ENCODE data around the gene ZNF385C. TPM values are rescaled to one million over a fixed set of nuclear protein-coding genes. Genes with fewer than 3 reads are reported as not detected.
A peak's percentile ranks its signal among the peaks of the same experiment; 100 is the strongest.

The ZNF385C gene
- total RNA-seq, 1 experiment from 2014 or later, result 2.8 TPM

DNA sequence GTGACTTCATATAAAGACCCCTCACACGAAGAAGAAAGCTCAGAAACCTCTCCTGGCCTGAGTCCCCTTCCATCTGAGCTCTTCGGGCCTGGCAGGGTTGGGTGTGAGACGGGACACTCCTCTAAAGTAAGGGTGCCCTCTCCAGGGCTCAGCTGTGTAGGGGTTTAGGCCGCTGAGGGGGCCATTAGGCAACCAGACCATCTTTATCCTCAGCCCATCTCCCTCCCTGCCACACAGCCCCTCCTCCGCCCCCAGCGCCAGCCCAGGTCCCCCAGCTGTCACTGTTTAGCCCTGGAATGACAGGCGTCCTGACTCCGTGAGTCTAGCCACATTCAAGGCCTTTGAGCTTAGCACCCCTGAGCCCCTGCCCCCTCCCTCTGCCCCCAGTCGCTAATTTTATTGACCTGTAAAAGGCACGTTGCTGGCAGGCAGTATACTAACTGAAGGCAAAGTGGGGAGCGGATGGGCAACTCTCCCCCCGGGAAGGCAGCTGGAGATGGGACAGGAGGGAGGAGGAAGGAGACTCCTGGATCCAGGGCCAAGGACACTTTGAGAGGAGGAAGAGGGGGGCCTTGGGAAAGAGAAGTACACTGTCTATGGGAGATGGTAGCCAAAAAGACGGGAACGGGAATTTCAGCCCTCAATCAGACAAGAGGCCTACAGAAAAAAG is 592 bp upstream of the ZNF385C start:
- H3K27me3 ChIP-seq (ENCODE audit: insufficient read depth, low read length), result peaks cover 12% of the 10 kb centered on the region; the same call in 1 of the 2 replicates
- H3K23ac ChIP-seq (ENCODE audit: insufficient read length, low read depth, low read length), result no peak overlapping the region
- H3K27me3 Mint-ChIP-seq (ENCODE audit: low read depth), result peaks cover 37% of the 10 kb centered on the region
- H3K4me2 ChIP-seq (ENCODE audit: insufficient read depth, insufficient read length, low read length), result peak overlapping the region; percentile 24
- H3K14ac ChIP-seq (ENCODE audit: insufficient read depth, low read length), result no peak overlapping the region
- no peaks in the 10 kb centered on the region for H4K20me1 ChIP-seq (ENCODE audit: control insufficient read depth, insufficient read depth, insufficient read length)
- no peak overlapping the region for H4K91ac ChIP-seq (ENCODE audit: insufficient read length, low read depth, low read length)
- no CpG with 5 or more reads among the region's 14 CpGs for WGBS (ENCODE audit: extremely low coverage, insufficient read length, low lambda C conversion rate)
- H3K4me3 Mint-ChIP-seq, result peak overlapping the region in 1 of 2 experiments; percentile 53; a peak in 2 of 5 replicates
- TF ChIP-seq, protein P1, sequence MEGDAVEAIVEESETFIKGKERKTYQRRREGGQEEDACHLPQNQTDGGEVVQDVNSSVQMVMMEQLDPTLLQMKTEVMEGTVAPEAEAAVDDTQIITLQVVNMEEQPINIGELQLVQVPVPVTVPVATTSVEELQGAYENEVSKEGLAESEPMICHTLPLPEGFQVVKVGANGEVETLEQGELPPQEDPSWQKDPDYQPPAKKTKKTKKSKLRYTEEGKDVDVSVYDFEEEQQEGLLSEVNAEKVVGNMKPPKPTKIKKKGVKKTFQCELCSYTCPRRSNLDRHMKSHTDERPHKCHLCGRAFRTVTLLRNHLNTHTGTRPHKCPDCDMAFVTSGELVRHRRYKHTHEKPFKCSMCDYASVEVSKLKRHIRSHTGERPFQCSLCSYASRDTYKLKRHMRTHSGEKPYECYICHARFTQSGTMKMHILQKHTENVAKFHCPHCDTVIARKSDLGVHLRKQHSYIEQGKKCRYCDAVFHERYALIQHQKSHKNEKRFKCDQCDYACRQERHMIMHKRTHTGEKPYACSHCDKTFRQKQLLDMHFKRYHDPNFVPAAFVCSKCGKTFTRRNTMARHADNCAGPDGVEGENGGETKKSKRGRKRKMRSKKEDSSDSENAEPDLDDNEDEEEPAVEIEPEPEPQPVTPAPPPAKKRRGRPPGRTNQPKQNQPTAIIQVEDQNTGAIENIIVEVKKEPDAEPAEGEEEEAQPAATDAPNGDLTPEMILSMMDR (conservative IDR thresholded peaks at IDR 0.05), result no peak
- H3K79me2 ChIP-seq (ENCODE audit: insufficient read depth, low read length), result no peaks in the 10 kb centered on the region
- H3K4me1 Mint-ChIP-seq, result peaks cover 25 to 32% of the 10 kb centered on the region in 2 experiments
- H2AFZ ChIP-seq (ENCODE audit: low read length), result no peak overlapping the region
- no peak overlapping the region for H3K56ac ChIP-seq (ENCODE audit: insufficient read length, low read depth, low read length)
- no peaks in the 10 kb centered on the region for H3K9me3 Mint-ChIP-seq
- no peaks in the 10 kb centered on the region for H3K4me1 ChIP-seq (ENCODE audit: insufficient read depth, low read length)
- H3K36me3 Mint-ChIP-seq (ENCODE audit: insufficient read depth in 1 of 3, low read depth in 3 of 3), result no peaks in the 10 kb centered on the region
- H3K4ac ChIP-seq (ENCODE audit: low read depth, low read length), result no peak overlapping the region
- H4K8ac ChIP-seq (replicated peaks; ENCODE audit: insufficient read length, low read depth, low read length), result no peak overlapping the region
- H2BK120ac ChIP-seq (ENCODE audit: low read depth, low read length, poor library complexity, severe bottlenecking), result no peak overlapping the region
- H3K23me2 ChIP-seq (ENCODE audit: insufficient read length, low read depth, low read length, poor library complexity, severe bottlenecking), result peaks cover 9% of the 10 kb centered on the region
- H3K9ac ChIP-seq (ENCODE audit: extremely low read depth, insufficient read length, low read length), result no peak overlapping the region
- no peak overlapping the region for H2BK20ac ChIP-seq (ENCODE audit: low read depth, low read length, poor library complexity, severe bottlenecking)
- H2BK15ac ChIP-seq (ENCODE audit: low read depth, low read length), result no peak overlapping the region
- no peak overlapping the region for H3K27ac ChIP-seq (ENCODE audit: insufficient read length, low read depth, low read length)
- no peak overlapping the region for H3T11ph ChIP-seq (ENCODE audit: low read length)
- no peak overlapping the region for H2AK5ac ChIP-seq (ENCODE audit: insufficient read length, low read length)
- no peaks in the 10 kb centered on the region for H3K79me1 ChIP-seq (ENCODE audit: insufficient read depth, low read depth, low read length, poor library complexity, severe bottlenecking)
- no peak overlapping the region for H3K18ac ChIP-seq (ENCODE audit: insufficient read length, low read depth, low read length)
- no peak for DNase-seq
- H4K5ac ChIP-seq (ENCODE audit: insufficient read length, low read depth, low read length), result no peak overlapping the region
- H3K9me3 ChIP-seq (ENCODE audit: control insufficient read depth, low read depth, low read length), result no peaks in the 10 kb centered on the region
- no peak overlapping the region; a peak in 1 of 7 replicates for H3K27ac Mint-ChIP-seq
- H2BK5ac ChIP-seq (ENCODE audit: insufficient read length, low read length), result no peak overlapping the region
- H2BK12ac ChIP-seq (ENCODE audit: insufficient read length, low read depth, low read length), result no peak overlapping the region

Data from H9 (cell line).